Stomach (tissue), 4 donors: ENCODE results near the gene CFAP92.

Experiments used
- POLR2A ChIP-seq, 4 donors: fragments of 450-650 bp; IDR thresholded peaks; one replicate each; pipeline ENCODE4 v1.6.1; 2016; ENCODE audit warnings: antibody characterized with exemption in 4 of 4, control low read depth in 2 of 4, mild to moderate bottlenecking in 1 of 4, moderate library complexity in 1 of 4
- TF ChIP-seq, protein P1 (sequence below), 7 experiments: fragments of 450-650 bp in 4 of 7; fragments of 200-600 bp in 3 of 7; sonication (generic) in 3 of 7; IDR thresholded peaks; one replicate each; pipeline ENCODE4 v1.5.1; 2016 to 2019; ENCODE audit warnings: antibody characterized with exemption in 7 of 7, control low read depth in 2 of 7, mild to moderate bottlenecking in 1 of 7

DNA sequence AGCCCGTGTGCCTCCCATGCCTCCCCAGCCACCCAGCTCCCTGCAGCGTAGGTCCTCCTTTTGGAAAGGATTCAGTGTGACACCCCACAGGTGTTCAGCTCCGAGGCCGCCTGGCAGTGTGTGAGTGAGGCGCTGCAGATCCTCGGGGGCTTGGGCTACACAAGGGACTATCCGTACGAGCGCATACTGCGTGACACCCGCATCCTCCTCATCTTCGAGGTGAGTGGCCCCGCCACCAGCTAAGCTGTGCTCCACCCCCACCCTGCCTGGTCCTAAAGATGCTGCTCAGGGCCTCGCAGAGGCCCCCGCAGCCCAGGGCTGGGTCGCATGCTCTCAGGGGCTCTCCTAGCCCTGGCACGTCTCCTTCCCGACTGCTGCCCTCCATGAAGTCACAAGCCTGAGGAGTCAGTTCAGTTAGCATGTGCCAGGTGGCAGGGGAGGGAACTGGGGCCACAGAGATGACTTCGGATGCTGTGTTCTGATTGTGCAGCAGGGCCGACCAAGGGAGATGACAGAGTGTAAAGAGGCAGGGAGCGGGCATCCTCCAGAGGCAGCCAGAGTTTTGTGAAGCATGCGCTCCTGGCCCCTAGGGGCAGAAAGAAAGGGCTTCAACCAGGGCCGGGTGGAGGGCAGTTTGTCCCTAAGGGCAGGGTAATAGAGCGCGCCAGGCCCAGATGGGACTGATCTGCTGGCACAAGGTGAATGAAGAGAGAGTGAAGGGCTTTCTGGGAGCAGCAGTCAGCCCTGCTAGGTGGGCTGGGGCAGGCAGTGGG is 87.7 kb downstream of the CFAP92 start:
- TF ChIP-seq POLR2A (IDR thresholded peaks at IDR 0.05), result no peak
- TF ChIP-seq, protein P1, sequence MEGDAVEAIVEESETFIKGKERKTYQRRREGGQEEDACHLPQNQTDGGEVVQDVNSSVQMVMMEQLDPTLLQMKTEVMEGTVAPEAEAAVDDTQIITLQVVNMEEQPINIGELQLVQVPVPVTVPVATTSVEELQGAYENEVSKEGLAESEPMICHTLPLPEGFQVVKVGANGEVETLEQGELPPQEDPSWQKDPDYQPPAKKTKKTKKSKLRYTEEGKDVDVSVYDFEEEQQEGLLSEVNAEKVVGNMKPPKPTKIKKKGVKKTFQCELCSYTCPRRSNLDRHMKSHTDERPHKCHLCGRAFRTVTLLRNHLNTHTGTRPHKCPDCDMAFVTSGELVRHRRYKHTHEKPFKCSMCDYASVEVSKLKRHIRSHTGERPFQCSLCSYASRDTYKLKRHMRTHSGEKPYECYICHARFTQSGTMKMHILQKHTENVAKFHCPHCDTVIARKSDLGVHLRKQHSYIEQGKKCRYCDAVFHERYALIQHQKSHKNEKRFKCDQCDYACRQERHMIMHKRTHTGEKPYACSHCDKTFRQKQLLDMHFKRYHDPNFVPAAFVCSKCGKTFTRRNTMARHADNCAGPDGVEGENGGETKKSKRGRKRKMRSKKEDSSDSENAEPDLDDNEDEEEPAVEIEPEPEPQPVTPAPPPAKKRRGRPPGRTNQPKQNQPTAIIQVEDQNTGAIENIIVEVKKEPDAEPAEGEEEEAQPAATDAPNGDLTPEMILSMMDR (IDR thresholded peaks at IDR 0.05), result no peak
